MCF 10A (cell line): ENCODE measurements around the gene PDGFRA. TPM values are rescaled to one million over a fixed set of nuclear protein-coding genes. Genes with fewer than 3 reads are reported as not detected.
"Not testable (repeated sequence)": the region's sequence is repeated elsewhere in the genome, so short reads cannot be mapped to it uniquely, and the experiment has no call there.

ENCODE experiments used
- BruUV-seq: library from RNA; stranded (reverse); fragments of 400-500 nt; replicated peaks from 2 replicates; lab custom pipeline; 2021; lab: Mats Ljungman, UMichigan
- CTCF ChIA-PET: fragments of 300-600 bp; sonication (Branson Sonifier 250); formaldehyde crosslinking; extraction: SDS; loops from one replicate; lab custom pipeline; 2021; ENCODE audit warnings: antibody characterized with exemption, inconsistent platforms; lab: Yijun Ruan, JAX
- POLR2A ChIA-PET: fragments of 300-600, 350-650 bp; sonication (Branson Sonifier 250); formaldehyde crosslinking; extraction: SDS; loops from one replicate; lab custom pipeline; 2020; ENCODE audit warnings: antibody characterized with exemption, inconsistent platforms; lab: Yijun Ruan, JAX
- DNase-seq: peaks from one replicate; pipeline ENCODE4 v3.0.0-alpha.2; 2018; ENCODE audit not compliant: unreplicated experiment
- H3K27ac Mint-ChIP-seq: one replicate; pipeline ENCODE4 v1.8.0; 2022; ENCODE audit warnings: mild to moderate bottlenecking, low read depth, mixed read lengths; ENCODE audit not compliant: unreplicated experiment
- H3K27me3 Mint-ChIP-seq: one replicate; pipeline ENCODE4 v1.8.0; 2022; ENCODE audit warnings: mixed read lengths; ENCODE audit not compliant: insufficient read depth, unreplicated experiment
- H3K36me3 Mint-ChIP-seq: one replicate; pipeline ENCODE4 v1.8.0; 2022; ENCODE audit warnings: mild to moderate bottlenecking, moderate library complexity, mixed read lengths; ENCODE audit not compliant: insufficient read depth, unreplicated experiment
- H3K4me1 Mint-ChIP-seq: one replicate; pipeline ENCODE4 v1.8.0; 2022; ENCODE audit warnings: mixed read lengths; ENCODE audit not compliant: insufficient read depth, unreplicated experiment
- H3K4me3 Mint-ChIP-seq: one replicate; pipeline ENCODE4 v1.8.0; 2022; ENCODE audit warnings: mild to moderate bottlenecking, moderate library complexity, mixed read lengths; ENCODE audit not compliant: unreplicated experiment
- H3K9me3 Mint-ChIP-seq: one replicate; pipeline ENCODE4 v1.8.0; 2022; ENCODE audit warnings: mixed read lengths; ENCODE audit not compliant: unreplicated experiment
- CTCF ChIP-seq: fragments of 200-600 bp; IDR thresholded peaks from one replicate; pipeline ENCODE4 v1.8.0; 2022; ENCODE audit warnings: antibody characterized with exemption, mild to moderate bottlenecking; ENCODE audit not compliant: unreplicated experiment
- intact Hi-C: fragments of 100-400 bp; cut with micrococcal nuclease; formaldehyde crosslinking; loops from 2 replicates; pipeline ENCODE4 v1.14.1; 2022
- total RNA-seq: library from RNA; stranded (reverse); gene quantifications from 2 replicates; pipeline ENCODE4 v1.2.3, GENCODE V29; 2022

Gene PDGFRA
- total RNA-seq, 1 experiment from 2014 or later: not detected

- Mint-ChIP-seq H3K27ac (no peak overlapping the region), H3K9me3 (no peaks in the 10 kb centered on the region), H3K4me1 (no peaks in the 10 kb centered on the region), H3K27me3 (no peaks in the 10 kb centered on the region), H3K4me3 (no peak overlapping the region), H3K36me3 (no peaks in the 10 kb centered on the region)
- ChIA-PET POLR2A (no interaction called here), CTCF (interaction anchor here (0.6 to 1.1 kb wide), 2 partner anchors 13 to 363 kb away, joined by 3 to 6 read pairs; no protein-coding TSS in a partner anchor)
- intact Hi-C loops: no loop called here
- BruUV-seq: no TSS peak
- TF ChIP-seq CTCF: no peak
- DNase-seq: no peak
These were observed 101.8 kb downstream of the PDGFRA start for GRCh38 chr4:54330896-54331295.

- Mint-ChIP-seq H3K27me3 (no peaks in the 10 kb centered on the region), H3K9me3 (no peaks in the 10 kb centered on the region), H3K4me1 (no peaks in the 10 kb centered on the region), H3K27ac (no peak overlapping the region), H3K36me3 (no peaks in the 10 kb centered on the region), H3K4me3 (no peak overlapping the region)
- ChIA-PET POLR2A (no interaction called here), CTCF (interaction anchor here (0.7 to 1.7 kb wide), 3 partner anchors 11 to 628 kb away, joined by 3 to 6 read pairs (median 4); no protein-coding TSS in a partner anchor)
- no TSS peak for BruUV-seq
- intact Hi-C loops: no loop called here
- TF ChIP-seq CTCF: no peak
- no peak for DNase-seq
These were observed 103.4 kb downstream of the PDGFRA start for GRCh38 chr4:54332542-54332941.

GRCh38 chr4:54333657-54334056, 104.6 kb downstream of the PDGFRA start:
- Mint-ChIP-seq H3K9me3 (no peaks in the 10 kb centered on the region), H3K4me1 (no peaks in the 10 kb centered on the region), H3K36me3 (no peaks in the 10 kb centered on the region), H3K27me3 (no peaks in the 10 kb centered on the region), H3K4me3 (no peak overlapping the region), H3K27ac (no peak overlapping the region)
- intact Hi-C loops: no loop called here
- ChIA-PET CTCF (interaction anchor here (0.6 to 1.7 kb wide), 4 partner anchors 10 to 627 kb away, joined by 3 to 6 read pairs (median 4); no protein-coding TSS in a partner anchor), POLR2A (no interaction called here)
- no peak for TF ChIP-seq CTCF
- no peak for DNase-seq
- no TSS peak for BruUV-seq

GRCh38 chr4:54334769-54335168, 105.7 kb downstream of the PDGFRA start:
- not testable (repeated sequence) for H3K4me3 Mint-ChIP-seq

More at GRCh38 chr4:54334769-54335168, 105.7 kb downstream of the PDGFRA start:
- H3K4me1 Mint-ChIP-seq, DNase-seq, H3K27ac Mint-ChIP-seq, H3K9me3 Mint-ChIP-seq, H3K27me3 Mint-ChIP-seq, H3K36me3 Mint-ChIP-seq, BruUV-seq, intact Hi-C loops: not testable (repeated sequence)
- ChIA-PET CTCF (interaction anchor here (0.7 kb wide), 1 partner anchor 1958 kb away, joined by 3 read pairs; no protein-coding TSS in a partner anchor), POLR2A (interaction anchor here (0.9 kb wide), 1 partner anchor 1167 kb away, joined by 3 read pairs; no protein-coding TSS in a partner anchor)
